Skeletal muscle cell (primary cell): ENCODE measurements around the gene GALNT9.
"Not testable (repeated sequence)": the region's sequence is repeated elsewhere in the genome, so short reads cannot be mapped to it uniquely, and the experiment has no call there.

Experiments used
- DNase-seq: peaks from one replicate; pipeline ENCODE4 v3.0.0-alpha.2; 2010; ENCODE audit warnings: low read depth
- H3K4me3 ChIP-seq: 2 replicates; pipeline ENCODE4 v1.5.1; 2011; ENCODE audit warnings: low read depth, mild to moderate bottlenecking, control low read depth, low read length, moderate library complexity

The GALNT9 gene

GRCh38 chr12:132303853-132304373 lies 25.5 kb downstream of the GALNT9 start:
- not testable (repeated sequence) for H3K4me3 ChIP-seq, DNase-seq

GRCh38 chr12:132302466-132303358 lies 26.7 kb downstream of the GALNT9 start:
- no peak for DNase-seq

DNA sequence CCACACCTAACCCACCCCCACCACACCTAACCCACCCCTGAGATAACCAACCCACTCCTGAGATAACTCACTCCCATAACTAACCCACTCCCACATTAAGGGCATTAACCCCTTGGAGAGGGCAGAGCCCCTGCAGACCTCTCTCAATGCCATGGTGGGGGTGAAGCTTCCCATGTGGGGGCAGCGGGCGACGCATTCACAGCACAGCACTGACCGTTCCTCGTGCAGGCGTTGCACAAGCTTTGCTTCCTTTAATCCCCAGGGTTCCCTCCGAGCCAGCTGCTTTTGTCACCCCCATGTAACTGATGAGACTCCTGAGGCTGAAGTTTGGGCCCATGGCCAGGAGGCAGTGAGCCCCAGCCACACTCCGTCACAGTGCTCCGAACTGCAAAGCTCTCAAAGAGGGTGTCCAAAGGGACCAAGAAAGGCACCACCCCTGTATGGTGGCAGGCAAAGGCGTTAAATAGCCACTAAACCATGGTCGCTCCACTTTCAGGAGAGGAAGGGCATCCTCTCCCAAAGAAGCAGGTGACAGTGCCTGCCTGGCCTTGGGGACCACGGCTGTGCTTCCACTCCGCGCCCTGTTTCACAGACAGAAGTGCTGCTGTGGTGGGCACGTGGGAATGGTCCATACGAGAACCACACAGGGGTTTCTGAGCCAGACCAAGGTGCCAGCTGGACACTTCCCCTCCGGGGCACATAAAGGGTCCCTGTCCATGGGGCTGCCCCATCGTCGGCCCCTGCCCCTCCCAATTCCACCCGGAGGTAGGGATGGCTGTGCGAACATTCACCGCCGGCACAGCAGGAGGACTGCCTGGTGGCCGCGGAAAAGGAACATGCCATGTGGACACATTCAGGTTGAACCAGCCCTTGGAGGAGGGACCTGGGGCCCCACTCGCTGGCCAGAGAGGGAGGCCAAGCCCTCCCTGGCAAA lies 28.3 kb downstream of the GALNT9 start:
- no peak overlapping the region for H3K4me3 ChIP-seq
- DNase-seq = no peak

More at GRCh38 chr12:132302466-132303358, 26.7 kb downstream of the GALNT9 start:
- no peak overlapping the region for H3K4me3 ChIP-seq

GRCh38 chr12:132296063-132296462 lies 33.3 kb downstream of the GALNT9 start:
- DNase-seq = no peak
- no peak overlapping the region for H3K4me3 ChIP-seq

- not testable (repeated sequence) for H3K4me3 ChIP-seq, DNase-seq
Observed at GRCh38 chr12:132295561-132295960, 33.8 kb downstream of the GALNT9 start.

GRCh38 chr12:132295101-132295526 lies 34.3 kb downstream of the GALNT9 start:
- no peak for DNase-seq
- no peak overlapping the region for H3K4me3 ChIP-seq

DNA sequence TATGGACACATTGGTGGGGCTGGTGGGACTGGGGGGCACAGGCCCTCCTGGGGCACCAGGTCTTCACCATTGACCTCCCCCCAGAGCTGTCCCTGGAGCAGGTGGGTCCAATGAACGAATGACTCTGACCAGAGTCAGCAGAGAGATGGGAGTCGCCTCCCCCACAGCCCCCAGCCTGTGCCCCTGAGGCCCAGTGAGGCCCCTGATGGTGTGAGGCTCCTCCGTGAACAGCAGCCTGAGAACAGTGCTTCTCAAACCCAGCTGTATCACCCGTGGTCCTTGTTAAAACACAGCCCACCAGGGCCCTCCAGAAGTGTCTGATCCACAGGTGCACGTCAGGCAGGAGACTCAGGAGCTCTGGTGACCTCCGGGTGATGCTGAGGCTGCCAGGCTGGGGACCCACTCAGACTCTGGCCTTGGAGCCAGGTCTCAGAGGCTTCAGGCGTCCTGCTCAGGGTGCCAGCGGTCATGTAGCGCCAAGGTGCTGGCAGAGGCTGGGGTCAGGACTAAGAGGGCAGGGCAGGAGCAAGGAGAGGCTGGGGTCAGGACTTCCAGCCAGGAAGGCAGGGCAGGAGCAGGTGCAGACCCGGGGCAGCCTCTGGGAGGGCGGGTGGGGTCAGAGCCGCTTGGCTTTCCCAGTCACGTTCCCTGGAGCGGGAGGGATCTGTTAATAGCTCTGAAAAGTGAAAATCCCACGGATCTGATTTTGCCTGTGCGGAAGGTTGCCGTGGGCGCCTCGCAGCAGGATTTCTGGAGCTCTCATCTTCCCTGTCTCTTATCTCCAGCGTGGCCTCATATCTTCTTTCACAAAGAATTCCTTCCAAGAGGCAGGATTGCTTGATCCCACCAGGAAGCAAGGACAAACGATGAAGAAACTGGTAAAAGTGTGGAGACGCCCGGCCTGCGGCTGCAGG lies 35.0 kb downstream of the GALNT9 start:
- no peak overlapping the region for H3K4me3 ChIP-seq
- DNase-seq = no peak

DNA sequence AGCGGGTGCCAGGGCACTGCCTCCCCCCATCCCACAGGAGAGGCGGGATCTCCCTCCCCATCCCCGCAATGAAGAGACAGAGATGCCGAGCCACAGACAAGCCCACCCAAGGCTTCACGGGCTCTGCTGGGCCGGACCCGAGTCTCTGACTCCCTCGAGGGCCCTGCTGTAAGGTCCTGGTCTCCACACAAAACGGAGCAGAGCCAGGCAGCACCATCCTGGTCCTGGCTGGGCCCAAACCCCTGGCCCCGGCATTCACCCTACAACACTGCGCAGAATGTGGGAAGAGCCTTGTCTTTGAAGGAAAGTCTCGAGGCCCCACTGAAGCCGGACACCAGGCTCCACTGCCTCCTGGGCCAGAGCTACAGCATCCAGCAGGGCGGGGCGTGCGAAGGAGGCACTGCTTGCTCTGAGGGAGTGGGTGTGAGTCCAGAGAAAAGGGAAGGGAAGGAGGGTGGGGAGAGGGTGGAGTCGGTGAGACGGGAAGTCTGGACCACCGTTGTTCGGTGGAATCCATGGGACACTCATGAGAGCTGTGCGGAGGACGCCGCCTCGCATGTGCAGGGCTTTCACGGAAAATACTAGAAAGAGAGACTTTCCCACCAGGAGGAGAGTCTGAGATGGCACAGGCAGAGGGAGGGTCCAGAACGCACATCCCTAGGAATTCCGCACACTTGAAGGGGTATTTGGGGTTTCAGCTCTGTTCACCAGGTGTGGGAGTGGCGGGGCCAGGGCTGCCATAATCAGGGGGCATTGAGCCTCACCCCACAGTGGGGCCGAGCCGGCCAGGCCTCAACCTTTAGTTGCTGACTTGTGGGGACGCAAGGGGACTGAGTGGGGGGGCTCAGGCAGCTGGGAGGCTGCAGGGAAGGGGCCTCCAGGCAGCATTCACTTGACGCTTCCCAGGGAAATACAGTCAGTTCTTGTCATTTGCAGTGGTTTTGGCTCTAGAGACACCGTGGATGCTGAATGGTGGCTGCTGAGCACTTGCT lies 36.8 kb downstream of the GALNT9 start:
- no peak for DNase-seq
- H3K4me3 ChIP-seq = no peak overlapping the region

DNA sequence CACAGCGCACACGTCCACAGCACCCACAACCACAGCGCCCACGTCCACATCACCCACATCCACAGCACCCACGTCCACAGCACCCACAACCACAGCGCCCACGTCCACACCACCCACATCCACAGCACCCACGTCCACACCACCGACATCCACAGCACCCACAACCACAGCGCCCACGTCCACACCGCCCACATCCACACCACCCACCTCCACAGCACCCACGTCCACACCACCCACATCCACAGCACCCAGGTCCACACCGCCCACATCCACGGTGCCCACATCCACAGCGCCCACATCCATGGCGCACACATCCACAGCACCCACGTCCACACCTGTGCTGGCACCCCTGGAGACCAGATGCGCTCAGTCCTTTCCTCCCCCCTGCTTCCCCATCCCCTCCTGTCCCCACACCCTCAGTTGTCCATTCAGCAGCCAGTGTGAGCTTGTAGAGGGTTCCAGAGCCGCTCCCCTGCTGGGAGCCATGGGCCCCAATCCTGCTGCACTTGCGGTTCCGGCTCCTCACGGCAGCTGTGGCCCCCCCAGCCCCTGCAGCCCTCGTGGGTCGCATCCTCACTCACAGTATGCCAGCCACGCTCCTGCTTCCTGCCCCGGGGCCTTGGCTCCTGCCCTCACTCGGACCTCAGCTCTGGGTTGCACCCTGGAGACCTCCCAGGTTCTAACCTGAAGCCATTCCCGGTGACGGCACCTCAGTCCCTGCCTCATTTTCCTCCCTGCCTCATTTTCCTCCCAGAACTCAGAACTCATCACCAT lies 37.8 kb downstream of the GALNT9 start:
- no peak overlapping the region for H3K4me3 ChIP-seq
- no peak for DNase-seq

DNA sequence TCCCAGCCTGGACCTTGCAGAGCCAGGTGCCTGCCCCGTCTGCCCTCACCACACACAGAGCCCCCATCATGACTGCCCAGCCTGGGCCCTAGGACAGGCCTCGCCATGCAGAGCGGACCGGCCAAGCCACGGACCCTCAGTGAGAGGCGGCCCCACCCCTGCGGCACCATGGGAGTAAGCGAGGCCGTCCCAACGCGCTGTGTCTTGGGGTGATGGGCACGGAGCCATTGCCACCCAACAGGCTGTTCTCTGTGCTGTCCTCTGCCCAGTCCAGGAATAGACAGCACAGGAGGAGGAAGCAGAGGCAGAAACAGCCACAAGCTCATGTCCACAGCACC lies 39.2 kb downstream of the GALNT9 start:
- no peak overlapping the region for H3K4me3 ChIP-seq
- DNase-seq = no peak

DNA sequence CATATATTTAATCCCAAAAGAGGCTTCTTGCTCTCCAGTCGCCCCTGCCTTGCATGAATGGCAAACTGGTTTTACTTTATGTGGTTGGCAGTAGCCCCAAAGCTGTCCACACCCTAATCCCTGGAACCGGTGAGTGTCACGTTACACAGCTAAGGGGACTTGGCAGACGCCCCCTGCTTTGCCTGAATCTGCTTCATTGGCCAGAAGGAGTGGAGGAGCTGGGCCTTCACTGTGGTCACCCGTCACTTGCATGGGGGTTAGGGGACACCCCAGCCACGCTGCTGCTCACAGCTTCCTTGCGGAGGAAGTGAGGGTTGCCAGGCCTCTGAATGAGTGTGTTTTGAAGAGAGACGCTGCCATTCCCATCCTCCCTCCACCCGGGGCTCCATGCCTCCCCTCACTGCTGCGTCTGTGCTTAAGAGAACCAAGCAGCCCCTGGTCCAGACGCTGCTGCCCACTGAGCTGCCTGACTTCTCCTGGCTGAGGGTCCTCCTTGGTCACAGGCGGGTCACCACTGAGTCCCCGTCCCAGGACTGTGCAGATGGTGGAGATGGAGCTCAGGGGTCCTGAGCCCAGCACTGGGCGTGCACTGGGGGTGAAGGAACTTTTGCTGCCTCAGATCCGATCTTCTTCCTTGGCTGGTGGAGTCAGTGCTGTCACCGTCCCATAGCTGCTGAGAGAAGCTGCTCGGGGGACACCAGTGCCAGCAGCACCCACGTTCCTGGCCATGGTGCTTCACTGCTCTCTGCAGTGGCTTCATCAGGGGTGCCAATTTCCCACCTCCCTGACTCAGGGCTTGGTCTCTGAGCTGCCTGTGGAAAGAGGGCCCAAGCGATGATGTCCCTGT lies 39.8 kb downstream of the GALNT9 start:
- H3K4me3 ChIP-seq = no peak overlapping the region
- DNase-seq = no peak

- DNase-seq = no peak
- H3K4me3 ChIP-seq = no peak overlapping the region
Observed at GRCh38 chr12:132288516-132289215, 40.7 kb downstream of the GALNT9 start.

- no peak overlapping the region for H3K4me3 ChIP-seq
- no peak for DNase-seq
Observed at GRCh38 chr12:132287391-132288238, 41.8 kb downstream of the GALNT9 start.

DNA sequence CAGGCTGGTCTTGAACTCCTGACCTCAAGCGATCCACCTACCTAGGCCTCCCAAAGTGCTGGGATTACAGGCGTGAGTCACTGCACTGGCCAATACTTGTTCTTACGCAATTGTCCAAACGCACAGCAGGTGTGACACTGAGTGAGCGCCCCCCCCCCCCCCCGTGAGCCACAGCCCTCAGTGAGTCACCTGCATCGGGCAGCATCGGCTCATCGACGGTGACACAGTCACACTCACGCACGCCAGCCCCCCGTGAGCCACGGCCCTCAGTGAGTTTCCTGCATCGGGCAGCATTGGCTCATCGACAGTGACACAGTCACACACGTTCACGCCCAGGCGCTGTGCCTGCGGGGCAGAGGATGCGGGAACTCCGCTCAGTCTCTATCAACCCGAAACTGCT lies 42.5 kb downstream of the GALNT9 start:
- H3K4me3 ChIP-seq = no peak overlapping the region
- DNase-seq = no peak
